ENCODE data around the gene MLLT10. TPM values are rescaled to one million over a fixed set of nuclear protein-coding genes. Genes with fewer than 3 reads are reported as not detected.
"Not testable (repeated sequence)": the region's sequence is repeated elsewhere in the genome, so short reads cannot be mapped to it uniquely, and the experiment has no call there.

MLLT10 gene
- total RNA-seq, 1 donor from 2014 or later, result 42.4 TPM

DNA sequence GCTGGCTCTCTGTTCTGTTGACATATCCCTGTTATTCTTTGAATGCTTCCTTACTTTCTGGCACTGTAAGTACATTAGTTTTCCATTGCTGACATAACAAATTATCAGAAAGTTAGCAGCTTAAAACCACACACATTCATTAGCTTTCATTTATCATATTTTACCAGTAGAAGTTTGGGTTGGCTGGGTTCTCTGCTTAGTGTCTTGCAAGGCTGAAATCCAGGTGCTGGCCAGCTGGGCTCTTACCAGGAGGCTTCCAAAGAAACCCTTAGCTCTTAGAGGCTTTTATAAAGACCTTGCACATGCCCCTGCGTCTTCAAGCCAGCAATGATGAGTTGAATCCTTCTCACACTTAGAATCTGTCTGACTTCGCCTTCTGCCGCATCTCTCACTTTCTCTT lies 160.6 kb downstream of the MLLT10 start:
- DNase-seq (ENCODE audit: low read depth in 2 of 2), result no peak

DNA sequence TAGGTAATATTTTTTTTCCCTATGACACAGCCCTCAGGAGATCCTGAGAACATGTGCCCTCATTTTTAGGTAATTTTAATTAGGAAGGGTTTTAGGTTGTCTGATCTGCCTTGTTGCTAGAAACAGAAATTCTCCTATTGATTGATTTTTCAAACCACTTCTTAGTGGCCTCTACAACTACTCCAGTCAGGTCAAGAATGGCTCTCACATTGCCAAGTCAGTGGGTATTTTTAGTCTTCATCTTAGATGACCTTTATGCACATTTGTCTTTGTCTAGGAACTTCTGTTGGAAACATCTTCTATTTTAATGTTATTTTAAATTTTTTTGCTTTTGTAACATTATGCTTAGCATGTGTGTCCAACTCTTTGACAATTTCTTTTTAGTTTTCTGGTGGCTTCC lies 162.3 kb downstream of the MLLT10 start:
- no peak for DNase-seq (ENCODE audit: low read depth in 2 of 2)

DNA sequence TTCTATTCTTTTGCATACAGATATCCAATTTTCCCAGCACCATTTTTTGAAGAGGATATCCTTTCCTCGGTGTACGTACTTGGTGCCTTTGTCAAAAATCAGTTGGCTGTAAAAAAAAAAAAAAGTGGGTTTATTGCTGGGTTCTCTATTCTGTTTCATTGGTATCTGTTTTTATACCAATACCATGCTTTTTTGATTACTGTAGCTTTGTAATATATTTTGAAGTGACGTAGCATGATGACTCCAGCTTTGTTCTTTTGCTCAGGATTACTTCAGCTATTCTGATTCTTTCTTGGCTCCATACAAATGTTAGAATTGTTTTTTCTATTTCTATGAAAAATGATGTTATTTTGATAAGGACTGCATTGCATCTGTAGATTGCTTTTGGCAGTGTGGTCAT lies 165.5 kb downstream of the MLLT10 start:
- DNase-seq (ENCODE audit: low read depth in 2 of 2), result no peak

GRCh38 chr10:21700474-21700873 lies 166.4 kb downstream of the MLLT10 start:
- no peak for DNase-seq (ENCODE audit: low read depth in 2 of 2)

DNA sequence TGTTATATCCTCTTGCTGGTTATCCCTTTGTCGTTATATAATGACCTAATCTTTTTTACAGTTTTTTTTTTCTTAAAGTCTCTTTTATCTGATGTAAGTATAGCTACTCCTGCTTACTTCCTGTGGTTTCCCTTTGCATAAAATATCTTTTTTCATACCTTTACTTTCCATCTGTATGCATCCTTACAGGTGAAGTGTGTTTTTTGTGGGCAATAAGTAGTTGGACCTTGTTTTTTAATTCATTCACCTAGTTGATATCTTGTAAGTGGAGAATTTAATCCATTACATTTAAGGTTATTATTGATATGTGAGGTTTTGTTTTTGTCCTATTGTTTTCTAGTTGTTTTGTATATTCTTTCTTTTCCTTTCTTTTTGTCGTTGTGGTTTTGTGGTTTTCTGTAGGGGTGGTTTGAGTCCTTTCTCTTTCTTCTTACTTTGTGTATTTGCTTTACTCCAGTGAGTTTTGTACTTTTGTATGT lies 168.6 kb downstream of the MLLT10 start:
- DNase-seq (ENCODE audit: low read depth in 2 of 2), result no peak

DNA sequence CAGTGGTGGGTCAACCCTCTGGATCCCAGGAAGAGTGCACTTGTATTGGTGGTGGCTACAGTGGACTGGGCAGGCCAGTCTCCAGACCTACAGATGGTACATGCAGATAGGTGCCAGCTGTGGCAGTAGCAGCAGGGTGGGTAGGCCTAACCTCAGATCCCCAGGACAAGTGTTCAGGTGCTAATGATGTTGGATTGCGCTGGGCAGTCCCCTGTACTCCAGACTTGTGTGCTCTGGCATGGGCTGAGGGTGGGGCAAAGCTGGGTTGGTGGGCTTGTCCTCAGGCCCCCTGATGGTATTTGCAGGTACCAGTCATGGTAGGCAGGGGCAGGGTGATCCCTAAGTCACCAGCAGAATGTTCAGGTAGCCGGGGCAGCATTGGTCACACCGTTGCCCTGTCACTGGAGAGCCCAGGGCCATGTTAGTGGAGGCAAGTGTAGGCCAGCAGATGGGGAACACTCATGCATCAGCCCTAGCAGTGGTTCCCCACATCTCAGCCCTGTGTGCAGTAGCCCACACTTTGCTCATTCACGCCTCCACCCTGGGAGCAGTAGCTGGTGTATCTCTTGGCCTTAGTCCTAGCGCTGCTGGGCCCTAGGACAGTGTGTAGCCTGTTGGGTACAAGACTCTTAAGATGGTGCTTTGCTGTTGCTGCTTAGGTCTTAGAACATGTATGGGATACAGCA lies 171.3 kb downstream of the MLLT10 start:
- no peak for DNase-seq (ENCODE audit: low read depth in 2 of 2)

DNA sequence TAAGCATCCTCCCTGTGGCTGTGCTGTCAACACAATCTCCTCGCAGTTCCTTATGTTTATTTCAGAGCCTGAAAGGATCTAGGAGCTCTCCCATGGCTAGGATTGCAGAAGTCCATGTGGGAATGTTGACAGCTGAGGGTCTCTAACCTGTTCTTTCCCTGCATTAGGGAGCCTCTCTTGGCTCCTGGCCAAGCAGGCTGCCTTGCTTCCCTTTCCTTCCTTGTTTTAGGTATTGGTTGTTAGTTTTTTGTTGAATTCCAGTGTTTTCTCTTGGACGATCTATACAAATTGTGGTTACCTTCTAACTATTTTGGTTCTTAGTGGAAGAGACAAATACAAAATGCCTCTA lies 171.8 kb downstream of the MLLT10 start:
- no peak for DNase-seq (ENCODE audit: low read depth in 2 of 2)

DNA sequence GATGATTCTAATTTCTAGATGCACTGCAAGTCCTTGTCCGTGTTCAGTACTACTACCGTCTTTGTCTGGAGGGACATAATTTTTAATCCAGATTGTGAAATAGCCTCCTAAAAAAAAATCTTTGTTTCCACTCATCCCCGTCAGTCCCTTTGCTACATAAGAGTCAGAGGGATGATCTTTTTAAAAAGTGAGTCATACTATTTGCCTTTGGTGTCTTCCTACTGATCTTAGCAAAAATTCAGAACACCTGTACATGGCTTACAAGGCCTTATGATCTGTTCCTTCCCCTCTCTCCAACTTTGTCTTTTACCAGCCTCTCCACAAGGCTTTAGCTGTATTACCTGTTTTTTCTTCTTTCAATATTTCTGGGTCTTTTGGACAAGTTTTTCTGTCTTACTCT lies 173.5 kb downstream of the MLLT10 start:
- DNase-seq (ENCODE audit: low read depth in 2 of 2), result no peak

- no peak for DNase-seq (ENCODE audit: low read depth in 2 of 2)
These were observed 178.9 kb downstream of the MLLT10 start for GRCh38 chr10:21712975-21713374.

GRCh38 chr10:21715531-21716195 lies 181.6 kb downstream of the MLLT10 start:
- DNase-seq (ENCODE audit: low read depth in 2 of 2), result no peak

GRCh38 chr10:21717437-21718054 lies 183.5 kb downstream of the MLLT10 start:
- DNase-seq (ENCODE audit: low read depth in 2 of 2), result not testable (repeated sequence)

- DNase-seq (ENCODE audit: low read depth in 2 of 2), result no peak
These were observed 185.5 kb downstream of the MLLT10 start for GRCh38 chr10:21719502-21719901.

DNA sequence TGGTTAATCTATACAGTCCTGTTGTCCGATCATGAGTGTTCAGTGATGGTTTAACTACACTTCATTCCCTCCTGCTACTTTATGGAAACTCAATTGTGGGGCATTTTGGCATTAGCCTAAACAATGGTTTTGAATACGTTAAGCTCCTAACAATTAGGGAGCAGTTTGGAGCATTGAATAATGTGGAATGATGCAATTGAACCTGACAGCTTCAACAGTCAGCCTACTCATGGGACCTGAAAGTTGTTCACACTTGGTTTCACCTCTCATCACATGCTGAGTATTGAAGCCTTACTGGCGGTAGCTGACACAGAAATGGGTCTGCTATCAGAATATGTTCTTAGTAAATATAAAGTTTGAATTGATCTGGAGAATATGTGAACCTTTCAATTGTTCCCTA lies 186.1 kb downstream of the MLLT10 start:
- no peak for DNase-seq (ENCODE audit: low read depth in 2 of 2)

DNA sequence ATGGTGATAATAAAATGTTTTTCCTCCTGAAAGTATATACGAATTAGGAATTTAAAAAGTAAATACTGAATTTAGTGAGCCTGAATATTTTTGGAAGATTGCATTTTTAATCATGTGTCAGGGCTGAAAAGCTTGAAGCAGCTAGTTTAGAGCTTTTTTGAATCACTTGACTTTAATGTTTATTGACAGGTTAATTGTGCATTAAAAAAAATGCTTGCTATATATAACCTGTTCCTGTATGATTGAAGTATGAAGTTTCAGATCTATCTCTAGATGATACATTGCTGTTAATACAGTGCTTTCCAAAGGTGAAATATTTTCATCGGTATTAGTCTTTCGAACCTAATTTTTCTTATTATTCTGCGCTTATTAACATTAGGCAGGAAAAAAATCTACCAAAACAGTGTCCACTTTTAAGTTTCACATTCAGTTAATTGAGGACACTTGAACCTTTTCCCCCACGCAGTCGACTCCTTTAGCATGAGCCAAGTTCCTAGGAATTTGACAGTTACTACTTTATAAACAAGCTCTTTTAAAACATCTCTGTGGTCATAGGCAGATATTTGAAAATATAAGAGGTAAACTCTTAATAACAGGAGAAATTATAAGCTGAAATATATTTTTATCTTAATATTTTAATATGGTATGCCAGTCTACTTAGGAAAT lies 187.1 kb downstream of the MLLT10 start:
- no peak for DNase-seq (ENCODE audit: low read depth in 2 of 2)

GRCh38 chr10:21722209-21722608 lies 188.2 kb downstream of the MLLT10 start:
- no peak for DNase-seq (ENCODE audit: low read depth in 2 of 2)

DNA sequence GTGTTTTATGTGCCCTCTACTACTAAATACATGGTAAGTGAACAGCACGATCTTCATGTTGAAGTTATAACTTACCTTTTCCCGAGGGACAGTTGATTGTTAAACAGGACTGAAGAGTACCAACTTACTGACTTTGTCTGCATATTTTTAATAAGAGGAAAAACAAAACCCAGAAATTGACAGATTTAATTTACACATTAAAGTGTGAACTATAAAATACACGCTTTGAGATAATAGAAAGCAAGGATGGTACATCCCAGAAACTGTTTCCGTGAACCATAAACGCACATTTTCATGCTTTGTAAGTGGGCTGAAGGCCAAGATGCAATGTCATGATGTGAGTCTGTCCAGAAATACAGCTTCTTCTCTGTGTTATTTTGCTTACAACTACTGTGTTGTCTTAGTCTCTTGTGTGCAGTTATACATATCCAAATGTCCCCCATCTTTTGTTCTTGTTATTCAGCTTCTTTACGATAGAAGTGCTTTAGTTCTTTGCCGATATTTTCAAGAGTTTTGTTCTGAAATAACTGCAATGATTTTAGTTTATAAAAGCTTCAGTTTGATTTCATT lies 190.1 kb downstream of the MLLT10 start:
- DNase-seq (ENCODE audit: low read depth in 2 of 2), result peak in 1 of 2 donors; percentile 15

GRCh38 chr10:21724687-21725367 lies 190.8 kb downstream of the MLLT10 start:
- peak; percentile 81 to 98 for DNase-seq (ENCODE audit: low read depth in 2 of 2)

GRCh38 chr10:21726601-21727225 lies 192.7 kb downstream of the MLLT10 start:
- no peak for DNase-seq (ENCODE audit: low read depth in 2 of 2)

DNA sequence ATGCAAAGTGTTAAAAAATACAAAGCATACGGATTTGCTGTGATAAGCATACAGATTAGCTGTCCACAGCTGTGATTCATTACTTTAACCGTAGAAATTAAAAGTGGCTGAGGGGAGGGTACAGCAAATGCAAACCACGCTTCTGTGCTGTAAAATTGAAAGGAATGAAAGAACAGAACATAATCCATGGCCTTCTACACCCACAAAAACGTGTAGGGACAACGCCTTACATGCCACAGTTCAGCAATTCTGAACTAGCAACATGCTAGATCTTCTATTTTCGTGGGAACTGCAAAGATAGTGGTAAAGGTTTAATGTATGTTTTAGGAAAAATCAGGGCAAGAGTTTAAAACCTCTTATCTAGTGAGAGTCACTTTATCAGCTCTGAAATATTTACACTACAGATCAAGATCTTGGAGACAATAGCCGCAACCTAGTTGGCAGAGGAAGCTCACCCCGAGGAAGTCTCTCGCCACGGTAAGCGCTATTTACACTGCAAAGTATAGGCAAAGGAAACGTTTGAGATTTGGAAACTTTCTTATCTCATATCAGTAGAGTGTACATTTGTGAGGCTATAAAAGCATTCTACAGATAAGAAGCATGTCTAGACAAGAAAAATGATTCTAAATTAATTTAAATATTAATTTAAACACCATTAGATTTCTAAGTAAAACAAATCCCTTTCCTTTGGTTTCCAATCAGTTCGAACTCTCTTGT lies 193.6 kb downstream of the MLLT10 start:
- peak in 1 of 2 donors; percentile 48 for DNase-seq (ENCODE audit: low read depth in 2 of 2)

- no peak for DNase-seq (ENCODE audit: low read depth in 2 of 2)
These were observed 194.6 kb downstream of the MLLT10 start for GRCh38 chr10:21728618-21729017.

All from dermis microvascular lymphatic vessel endothelial cell (primary cell).